Parathyroid adenoma (tissue), 2 donors: ENCODE results near the gene SLC4A4.

Source experiments
- H2AFZ ChIP-seq: fragments of 300-600 bp; sonication (generic); one replicate; pipeline ENCODE4 v1.7.0; 2017; ENCODE audit warnings: antibody characterized with exemption, mild to moderate bottlenecking
- H3K27ac ChIP-seq: fragments of 300-600 bp; sonication (generic); one replicate; pipeline ENCODE4 v1.7.0; 2017
- H3K27me3 ChIP-seq: fragments of 300-600 bp; sonication (generic); one replicate; pipeline ENCODE4 v1.7.0; 2017; ENCODE audit warnings: low read length; ENCODE audit not compliant: control insufficient read depth, insufficient read depth
- H3K36me3 ChIP-seq: fragments of 300-600 bp; sonication (generic); one replicate; pipeline ENCODE4 v1.7.0; 2017; ENCODE audit warnings: low read length; ENCODE audit not compliant: control insufficient read depth, insufficient read depth
- H3K4me1 ChIP-seq: fragments of 300-600 bp; sonication (generic); one replicate; pipeline ENCODE4 v1.7.0; 2017; ENCODE audit warnings: control low read depth
- H3K4me2 ChIP-seq: fragments of 300-600 bp; sonication (generic); one replicate; pipeline ENCODE4 v1.7.0; 2017; ENCODE audit warnings: low read length
- H3K4me3 ChIP-seq: fragments of 300-600 bp; sonication (generic); one replicate; pipeline ENCODE4 v1.7.0; 2017; ENCODE audit warnings: low read depth, low read length
- H3K79me2 ChIP-seq: fragments of 300-600 bp; sonication (generic); one replicate; pipeline ENCODE4 v1.7.0; 2017; ENCODE audit warnings: control low read depth
- H3K9ac ChIP-seq: fragments of 300-600 bp; sonication (generic); one replicate; pipeline ENCODE4 v1.7.0; 2017; ENCODE audit warnings: mild to moderate bottlenecking
- H3K9me3 ChIP-seq: fragments of 300-600 bp; sonication (generic); one replicate; pipeline ENCODE4 v1.7.0; 2017; ENCODE audit warnings: low read length; ENCODE audit not compliant: control insufficient read depth
- TF ChIP-seq, protein P1 (sequence below): fragments of 300-600 bp; sonication (generic); IDR thresholded peaks from one replicate; pipeline ENCODE4 v1.7.0; 2017; ENCODE audit warnings: antibody characterized with exemption, mild to moderate bottlenecking
- donor health status: primary hyperparathyroidism.

Gene SLC4A4

DNA sequence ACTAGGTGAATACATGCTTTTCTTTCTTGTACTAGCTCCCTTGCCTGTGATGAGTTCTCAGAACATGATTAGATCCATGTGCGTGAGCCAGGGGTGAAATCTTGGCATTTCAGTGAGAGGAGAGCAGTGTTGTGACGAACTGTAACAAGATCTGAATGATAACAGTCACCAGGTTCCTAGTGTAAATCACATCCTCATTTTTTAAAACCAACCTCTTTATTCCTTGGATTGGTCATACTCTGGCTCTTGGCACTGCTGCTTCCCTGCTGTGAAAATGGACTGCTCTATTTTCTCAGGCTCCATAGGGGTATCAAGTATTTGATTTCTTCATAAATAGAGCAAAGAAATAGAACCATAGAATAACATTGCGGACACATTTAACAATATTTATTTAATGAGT is 206.3 kb downstream of the SLC4A4 start:
- Histone ChIP-seq H3K9ac (no peak overlapping the region), H3K4me3 (no peak overlapping the region), H3K4me2 (no peak overlapping the region), H3K36me3 (no peaks in the 10 kb centered on the region), H3K4me1 (no peaks in the 10 kb centered on the region), H3K27me3 (no peaks in the 10 kb centered on the region), H2AFZ (no peak overlapping the region), H3K27ac (no peak overlapping the region), H3K9me3 (no peaks in the 10 kb centered on the region), H3K79me2 (no peaks in the 10 kb centered on the region)
- TF ChIP-seq, protein P1, sequence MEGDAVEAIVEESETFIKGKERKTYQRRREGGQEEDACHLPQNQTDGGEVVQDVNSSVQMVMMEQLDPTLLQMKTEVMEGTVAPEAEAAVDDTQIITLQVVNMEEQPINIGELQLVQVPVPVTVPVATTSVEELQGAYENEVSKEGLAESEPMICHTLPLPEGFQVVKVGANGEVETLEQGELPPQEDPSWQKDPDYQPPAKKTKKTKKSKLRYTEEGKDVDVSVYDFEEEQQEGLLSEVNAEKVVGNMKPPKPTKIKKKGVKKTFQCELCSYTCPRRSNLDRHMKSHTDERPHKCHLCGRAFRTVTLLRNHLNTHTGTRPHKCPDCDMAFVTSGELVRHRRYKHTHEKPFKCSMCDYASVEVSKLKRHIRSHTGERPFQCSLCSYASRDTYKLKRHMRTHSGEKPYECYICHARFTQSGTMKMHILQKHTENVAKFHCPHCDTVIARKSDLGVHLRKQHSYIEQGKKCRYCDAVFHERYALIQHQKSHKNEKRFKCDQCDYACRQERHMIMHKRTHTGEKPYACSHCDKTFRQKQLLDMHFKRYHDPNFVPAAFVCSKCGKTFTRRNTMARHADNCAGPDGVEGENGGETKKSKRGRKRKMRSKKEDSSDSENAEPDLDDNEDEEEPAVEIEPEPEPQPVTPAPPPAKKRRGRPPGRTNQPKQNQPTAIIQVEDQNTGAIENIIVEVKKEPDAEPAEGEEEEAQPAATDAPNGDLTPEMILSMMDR, result no peak

DNA sequence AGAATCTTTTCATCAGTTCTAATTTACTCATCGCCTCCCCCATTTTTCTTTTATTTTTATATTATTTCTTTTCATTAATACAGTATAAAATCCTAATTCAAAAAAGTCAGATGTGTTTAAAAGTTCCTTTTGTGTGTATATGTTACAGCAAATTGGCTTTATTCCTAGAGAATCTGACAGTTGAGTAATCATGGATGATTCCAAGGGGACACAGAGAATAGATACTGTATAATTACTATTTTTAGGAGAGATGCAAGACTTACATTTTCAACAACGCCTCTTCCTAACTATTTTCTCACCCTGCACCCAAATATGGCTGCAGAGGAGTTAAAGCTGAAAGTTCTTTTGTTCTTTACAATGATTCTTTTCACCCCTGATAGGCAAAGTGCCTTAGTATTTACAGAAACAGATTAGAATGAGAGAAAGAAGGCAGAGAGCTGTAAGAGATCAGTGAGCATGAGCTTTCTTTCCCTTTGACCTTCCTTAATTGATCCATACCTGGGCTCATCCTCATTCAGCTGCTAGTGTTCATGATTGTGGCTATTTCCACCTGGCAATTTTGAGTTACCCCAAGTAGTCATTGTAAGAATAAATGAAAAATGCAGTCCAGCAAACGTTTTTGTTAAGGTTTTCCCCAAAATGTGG is 210.8 kb downstream of the SLC4A4 start:
- Histone ChIP-seq H3K9me3 (no peaks in the 10 kb centered on the region), H3K4me3 (no peak overlapping the region), H2AFZ (no peak overlapping the region), H3K27ac (no peak overlapping the region), H3K27me3 (no peaks in the 10 kb centered on the region), H3K36me3 (no peaks in the 10 kb centered on the region), H3K4me1 (no peaks in the 10 kb centered on the region), H3K9ac (no peak overlapping the region), H3K79me2 (no peaks in the 10 kb centered on the region), H3K4me2 (no peak overlapping the region)
- TF ChIP-seq, protein P1, result no peak

DNA sequence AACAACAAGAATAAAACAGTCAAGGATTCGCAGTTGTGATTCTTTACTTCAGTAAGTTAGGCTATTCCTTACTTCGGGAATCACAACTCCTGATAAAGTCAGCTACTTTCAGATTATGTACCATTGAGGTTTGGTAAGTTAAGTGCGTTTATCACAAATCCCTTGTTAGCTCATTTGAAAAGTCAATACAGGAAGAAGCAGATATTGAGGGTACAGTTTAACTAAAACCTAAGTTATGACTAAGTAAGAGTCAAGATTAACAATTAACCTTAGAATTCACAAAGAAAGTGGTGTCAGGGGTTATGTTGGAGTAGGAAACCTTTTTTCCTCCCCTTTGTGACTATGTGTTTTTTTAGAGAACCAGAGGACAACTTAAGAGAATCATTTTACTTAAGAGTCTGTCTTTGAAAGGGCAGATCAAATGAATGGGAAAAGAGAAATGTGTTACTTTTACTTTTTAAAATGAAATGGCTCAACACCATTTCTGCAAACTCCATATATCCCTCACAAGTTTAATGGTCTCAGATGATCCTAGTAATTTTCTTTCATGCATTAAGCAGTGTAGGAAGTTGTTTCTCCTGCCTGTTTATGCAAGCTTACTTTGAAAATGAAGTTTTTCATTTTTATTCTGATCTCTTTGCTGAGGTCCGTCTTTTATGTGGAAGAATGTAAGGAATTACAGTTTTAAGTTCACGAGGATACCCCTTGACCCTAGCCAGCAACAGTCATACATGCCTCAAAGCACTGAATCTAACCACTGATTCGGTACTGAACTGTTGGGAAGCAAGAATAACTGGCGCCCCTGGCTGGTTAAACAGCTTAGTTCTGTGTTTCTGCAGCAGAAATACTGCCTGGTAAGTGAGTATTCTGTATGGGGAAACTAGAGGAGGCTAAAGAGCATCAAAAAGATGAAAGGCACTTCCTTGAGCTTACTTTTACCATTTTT is 211.7 kb downstream of the SLC4A4 start:
- Histone ChIP-seq H3K27ac (no peak overlapping the region), H3K4me2 (no peak overlapping the region), H3K27me3 (no peaks in the 10 kb centered on the region), H3K36me3 (no peaks in the 10 kb centered on the region), H2AFZ (no peak overlapping the region), H3K9me3 (no peaks in the 10 kb centered on the region), H3K4me3 (no peak overlapping the region), H3K9ac (no peak overlapping the region), H3K79me2 (no peaks in the 10 kb centered on the region), H3K4me1 (no peaks in the 10 kb centered on the region)
- TF ChIP-seq, protein P1, result no peak

DNA sequence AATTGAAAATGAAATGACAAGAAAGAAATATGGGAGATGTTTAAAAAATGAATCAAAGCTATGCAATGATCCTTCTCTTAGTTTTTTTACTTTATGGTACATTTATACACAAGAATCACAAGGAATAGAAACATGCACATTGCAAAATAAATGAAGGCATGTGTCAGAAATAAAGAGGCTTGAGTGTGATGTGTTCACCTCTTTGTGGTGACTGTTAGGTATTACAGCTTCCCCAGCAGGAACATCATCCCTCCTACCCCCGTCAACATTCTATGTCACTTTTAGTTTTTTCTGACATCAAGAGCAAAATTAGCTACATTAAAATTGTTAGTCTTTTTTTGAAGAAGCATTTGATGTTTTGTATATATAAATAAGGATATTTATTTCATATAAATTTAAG is 214.8 kb downstream of the SLC4A4 start:
- Histone ChIP-seq H3K79me2 (no peaks in the 10 kb centered on the region), H3K9me3 (no peaks in the 10 kb centered on the region), H3K36me3 (no peaks in the 10 kb centered on the region), H3K27me3 (no peaks in the 10 kb centered on the region), H3K4me1 (no peaks in the 10 kb centered on the region), H2AFZ (no peak overlapping the region), H3K27ac (no peak overlapping the region), H3K9ac (no peak overlapping the region), H3K4me3 (no peak overlapping the region), H3K4me2 (no peak overlapping the region)
- TF ChIP-seq, protein P1, result peak; percentile 36
